ENCODE measurements around the gene FOXJ3. TPM values are rescaled to one million over a fixed set of nuclear protein-coding genes. Genes with fewer than 3 reads are reported as not detected.
"Not testable (repeated sequence)": the region's sequence is repeated elsewhere in the genome, so short reads cannot be mapped to it uniquely, and the experiment has no call there.

Gene FOXJ3
- total RNA-seq, 4 donors from 2014 or later, result 39.4 to 81.0 (median 56.3) TPM

- intact Hi-C loops (cut with DNase I; ENCODE audit: low total_unique reads), result no loop called here
- in situ Hi-C loops (cut with MboI; ENCODE audit: low sequenced_read_pairs in 4 of 4), result no loop called here
- no peak for DNase-seq
- no peaks in the 10 kb centered on the region for H3K9me3 ChIP-seq
- no peak for TF ChIP-seq CTCF (IDR thresholded peaks at IDR 0.05 in 4 of 5, conservative IDR thresholded peaks at IDR 0.05 in 1 of 5)
- TF ChIP-seq POLR2A (IDR thresholded peaks at IDR 0.05), result no peak
- H3K4me1 ChIP-seq, result peaks cover 53 to 57% of the 10 kb centered on the region in 2 donors
- H3K4me3 ChIP-seq, result no peak overlapping the region
- no peaks in the 10 kb centered on the region for H3K27me3 ChIP-seq
- H3K36me3 ChIP-seq, result no peaks in the 10 kb centered on the region
- no peak overlapping the region for H3K27ac ChIP-seq
- ATAC-seq, result no peak
These were observed 125.3 kb downstream of the FOXJ3 start for GRCh38 chr1:42209526-42210251.

- H3K4me1 ChIP-seq, result peaks cover 40 to 47% of the 10 kb centered on the region in 2 donors
- ATAC-seq; in situ Hi-C loops (cut with MboI; ENCODE audit: low sequenced_read_pairs in 4 of 4); H3K27ac ChIP-seq; H3K27me3 ChIP-seq; H3K36me3 ChIP-seq; H3K9me3 ChIP-seq; intact Hi-C loops (cut with DNase I; ENCODE audit: low total_unique reads); H3K4me3 ChIP-seq; DNase-seq: not testable (repeated sequence)
These were observed 128.1 kb downstream of the FOXJ3 start for GRCh38 chr1:42206930-42207329.

- in situ Hi-C loops (cut with MboI; ENCODE audit: low sequenced_read_pairs in 4 of 4), result no loop called here
- H3K4me3 ChIP-seq, result no peak overlapping the region
- no peak for ATAC-seq
- intact Hi-C loops (cut with DNase I; ENCODE audit: low total_unique reads), result no loop called here
- no peak overlapping the region for H3K27ac ChIP-seq
- DNase-seq, result no peak
- H3K9me3 ChIP-seq, result no peaks in the 10 kb centered on the region
- TF ChIP-seq POLR2A (IDR thresholded peaks at IDR 0.05), result no peak
- no peak for TF ChIP-seq CTCF (IDR thresholded peaks at IDR 0.05 in 4 of 5, conservative IDR thresholded peaks at IDR 0.05 in 1 of 5)
- H3K36me3 ChIP-seq, result peaks cover 0 to 7% of the 10 kb centered on the region in 2 donors
- H3K27me3 ChIP-seq, result no peaks in the 10 kb centered on the region
- peaks cover 33 to 42% of the 10 kb centered on the region in 2 donors for H3K4me1 ChIP-seq
These were observed 128.9 kb downstream of the FOXJ3 start for GRCh38 chr1:42206164-42206563.

- no peak overlapping the region for H3K4me3 ChIP-seq
- intact Hi-C loops (cut with DNase I; ENCODE audit: low total_unique reads) (no loop called here), in situ Hi-C loops (cut with MboI; ENCODE audit: low sequenced_read_pairs in 4 of 4) (no loop called here)
- H3K27me3 ChIP-seq, result no peaks in the 10 kb centered on the region
- DNase-seq, result no peak
- peaks cover 0 to 10% of the 10 kb centered on the region in 2 donors for H3K36me3 ChIP-seq
- no peak overlapping the region for H3K27ac ChIP-seq
- H3K4me1 ChIP-seq, result peaks cover 0 to 3% of the 10 kb centered on the region in 2 donors
- TF ChIP-seq CTCF (IDR thresholded peaks at IDR 0.05 in 4 of 5, conservative IDR thresholded peaks at IDR 0.05 in 1 of 5), result no peak
- no peak for TF ChIP-seq POLR2A (IDR thresholded peaks at IDR 0.05)
- ATAC-seq, result no peak
- no peaks in the 10 kb centered on the region for H3K9me3 ChIP-seq
These were observed 133.0 kb downstream of the FOXJ3 start for GRCh38 chr1:42201986-42202385.

- in situ Hi-C loops (cut with MboI; ENCODE audit: low sequenced_read_pairs in 4 of 4) (no loop called here), intact Hi-C loops (cut with DNase I; ENCODE audit: low total_unique reads) (no loop called here)
- ATAC-seq, result no peak
- Histone ChIP-seq H3K4me1 (no peaks in the 10 kb centered on the region), H3K27ac (no peak overlapping the region), H3K36me3 (peaks cover 0 to 37% of the 10 kb centered on the region in 2 donors), H3K27me3 (no peaks in the 10 kb centered on the region), H3K9me3 (no peaks in the 10 kb centered on the region), H3K4me3 (no peak overlapping the region)
- DNase-seq, result no peak
- TF ChIP-seq CTCF (IDR thresholded peaks at IDR 0.05 in 4 of 5, conservative IDR thresholded peaks at IDR 0.05 in 1 of 5) (no peak), POLR2A (IDR thresholded peaks at IDR 0.05) (no peak)
These were observed 136.8 kb downstream of the FOXJ3 start for GRCh38 chr1:42198251-42198650.
